CD14-positive monocyte (primary cell): Measurements from ENCODE around the gene CENATAC. TPM values are rescaled to one million over a fixed set of nuclear protein-coding genes. Genes with fewer than 3 reads are reported as not detected.

Experiments
- DNase-seq, 3 donors: peaks; one replicate each; pipeline ENCODE4 v3.0.0-alpha.2; 2011 to 2022
- H2AFZ ChIP-seq: 2 replicates; pipeline ENCODE4 v1.6.0; 2012; ENCODE audit warnings: mild to moderate bottlenecking, low read depth, low read length, inconsistent platforms; ENCODE audit not compliant: insufficient read depth, poor library complexity, severe bottlenecking
- H3K27ac ChIP-seq, 2 donors: 1 replicate in 1 of 2; 2 replicates in 1 of 2; pipeline ENCODE4 v1.5.1; 2012 to 2013; ENCODE audit warnings: low read length in 2 of 2, control low read depth in 1 of 2, inconsistent platforms in 1 of 2, low read depth in 1 of 2, mild to moderate bottlenecking in 1 of 2
- H3K27me3 ChIP-seq, 2 donors: one replicate each; pipeline versions ENCODE4 v1.6.0 to v1.6.1; 2011 to 2013; ENCODE audit warnings: low read length in 2 of 2; ENCODE audit not compliant: control insufficient read depth in 2 of 2, insufficient read depth in 2 of 2
- H3K36me3 ChIP-seq, 2 donors: replicated peaks in 1 of 2; 1 replicate in 1 of 2; 2 replicates in 1 of 2; pipeline versions ENCODE4 v1.5.1 to v1.6.1; 2012 to 2013; ENCODE audit warnings: low read length in 2 of 2, control low read depth in 1 of 2, inconsistent platforms in 1 of 2, mild to moderate bottlenecking in 1 of 2; ENCODE audit not compliant: insufficient read depth in 2 of 2, control insufficient read depth in 1 of 2
- H3K4me1 ChIP-seq, 2 donors: 1 replicate in 1 of 2; 2 replicates in 1 of 2; pipeline versions ENCODE4 v1.5.1 to v1.6.1; 2012 to 2013; ENCODE audit warnings: low read length in 2 of 2, control low read depth in 1 of 2, inconsistent platforms in 1 of 2, mild to moderate bottlenecking in 1 of 2, moderate library complexity in 1 of 2; ENCODE audit not compliant: insufficient read depth in 2 of 2, control insufficient read depth in 1 of 2
- H3K4me2 ChIP-seq: replicated peaks from 2 replicates; pipeline ENCODE3; 2012; ENCODE audit warnings: low read length, moderate library complexity, mild to moderate bottlenecking; ENCODE audit not compliant: poor library complexity, severe bottlenecking; ENCODE audit errors: extremely low read depth
- H3K4me3 ChIP-seq, 3 experiments: fragments of 200-600 bp in 1 of 3; sonication (generic) in 1 of 3; replicated peaks in 1 of 3; 1 replicate in 2 of 3; 2 replicates in 1 of 3; pipeline ENCODE4 v1.5.1; 2011 to 2013; ENCODE audit warnings: low read length in 3 of 3, mild to moderate bottlenecking in 3 of 3, control low read depth in 2 of 3, low read depth in 2 of 3, inconsistent platforms in 1 of 3, moderate library complexity in 1 of 3
- H3K79me2 ChIP-seq: 2 replicates; pipeline ENCODE4 v1.6.0; 2012; ENCODE audit warnings: mild to moderate bottlenecking, control low read depth, inconsistent platforms, low read length, moderate library complexity; ENCODE audit not compliant: insufficient read depth
- H3K9ac ChIP-seq: 2 replicates; pipeline ENCODE4 v1.6.0; 2017; ENCODE audit warnings: low read length, mild to moderate bottlenecking; ENCODE audit not compliant: insufficient read depth, poor library complexity, severe bottlenecking
- H3K9me3 ChIP-seq, 2 donors: replicated peaks in 1 of 2; 1 replicate in 1 of 2; 2 replicates in 1 of 2; pipeline versions ENCODE4 v1.5.1 to v1.6.1; 2012 to 2013; ENCODE audit warnings: low read length in 2 of 2, control low read depth in 1 of 2; ENCODE audit not compliant: control insufficient read depth in 1 of 2, insufficient read depth in 1 of 2
- H4K20me1 ChIP-seq: 2 replicates; pipeline ENCODE4 v1.6.0; 2012; ENCODE audit warnings: mild to moderate bottlenecking, low read length, control low read depth, moderate library complexity; ENCODE audit not compliant: insufficient read depth
- H3K27ac Mint-ChIP-seq, 7 donors: one replicate each; pipeline ENCODE4 v1.8.0; 2020; ENCODE audit warnings: mild to moderate bottlenecking in 7 of 7, mixed read lengths in 7 of 7, moderate library complexity in 6 of 7, inconsistent platforms in 2 of 7
- H3K27me3 Mint-ChIP-seq, 3 donors: one replicate each; pipeline ENCODE4 v1.8.0; 2021 to 2022; ENCODE audit warnings: low read depth in 3 of 3, mild to moderate bottlenecking in 3 of 3, mixed read lengths in 3 of 3, moderate library complexity in 3 of 3, inconsistent platforms in 1 of 3
- H3K36me3 Mint-ChIP-seq, 2 donors: one replicate each; pipeline ENCODE4 v1.8.0; 2020; ENCODE audit warnings: mixed read lengths in 2 of 2, inconsistent platforms in 1 of 2, mild to moderate bottlenecking in 1 of 2
- H3K4me1 Mint-ChIP-seq: one replicate; pipeline ENCODE4 v1.8.0; 2020; ENCODE audit warnings: mild to moderate bottlenecking, mixed read lengths
- H3K4me3 Mint-ChIP-seq, 2 donors: one replicate each; pipeline ENCODE4 v1.8.0; 2020; ENCODE audit warnings: mild to moderate bottlenecking in 2 of 2, mixed read lengths in 2 of 2, moderate library complexity in 1 of 2
- H3K9me3 Mint-ChIP-seq, 7 donors: one replicate each; pipeline ENCODE4 v1.8.0; 2020 to 2022; ENCODE audit warnings: mixed read lengths in 7 of 7, mild to moderate bottlenecking in 6 of 7, moderate library complexity in 6 of 7, inconsistent platforms in 2 of 7
- CTCF ChIP-seq: fragments of 200-600 bp; IDR thresholded peaks from one replicate; pipeline ENCODE4 v1.8.0; 2022; ENCODE audit warnings: antibody characterized with exemption, mild to moderate bottlenecking
- WGBS: methylation state at CpG from one replicate; pipeline ENCODE4 v1.1.5; 2013; ENCODE audit warnings: missing lambda C conversion rate; ENCODE audit not compliant: insufficient coverage; 5-methylcytosine and 5-hydroxymethylcytosine counted together
- intact Hi-C, 2 donors: fragments of 100-400 bp; cut with micrococcal nuclease; formaldehyde crosslinking; loops; one replicate each; pipeline versions ENCODE4 v1.15.0 to v1.15.1; 2023
- polyA plus RNA-seq, 3 donors: library from polyadenylated mRNA; depleted of rRNA in 1 of 3; unstranded in 2 of 3; stranded (reverse) in 1 of 3; fragments of 300-500 nt in 2 of 3; fragments of >200 nt in 1 of 3; fragmentation: Illumina TruSeq in 2 of 3; gene quantifications; 1 replicate in 2 of 3; 2 replicates in 1 of 3; pipeline ENCODE4 v1.2.3, GENCODE V29; 2012 to 2021

Gene CENATAC
- polyA plus RNA-seq, 3 donors: 2.7 to 47.8 (median 4.1) TPM

GRCh38 chr11:119061256-119061655 is 63.3 kb downstream of the CENATAC start:
- no peak for TF ChIP-seq CTCF
- Mint-ChIP-seq H3K36me3 (peaks cover 12 to 23% of the 10 kb centered on the region in 2 donors), H3K9me3 (no peaks in the 10 kb centered on the region), H3K27ac (no peak overlapping the region), H3K4me1 (peaks cover 25% of the 10 kb centered on the region), H3K27me3 (peaks cover 0 to 2% (median 0%) of the 10 kb centered on the region in 3 donors), H3K4me3 (no peak overlapping the region)
- no peak overlapping the region for H3K4me3 ChIP-seq
- intact Hi-C loops: no loop called here
- H3K4me1 ChIP-seq: peaks cover 19 to 23% of the 10 kb centered on the region in 2 donors
- peaks cover 38% of the 10 kb centered on the region for H3K79me2 ChIP-seq
- no peak overlapping the region for H3K9ac ChIP-seq
- no peaks in the 10 kb centered on the region for H3K9me3 ChIP-seq
- H3K4me2 ChIP-seq: no peak overlapping the region
- H2AFZ ChIP-seq: no peak overlapping the region
- no peaks in the 10 kb centered on the region for H3K27me3 ChIP-seq
- WGBS: 100% methylated on average over 1 of the region's 3 CpGs
- H3K27ac ChIP-seq: no peak overlapping the region
- peaks cover 0 to 5% of the 10 kb centered on the region in 2 donors for H3K36me3 ChIP-seq
- no peak for DNase-seq
- no peaks in the 10 kb centered on the region for H4K20me1 ChIP-seq

- peaks cover 43% of the 10 kb centered on the region for H3K79me2 ChIP-seq
- no peaks in the 10 kb centered on the region for H3K27me3 ChIP-seq
- Mint-ChIP-seq H3K4me3 (no peak overlapping the region), H3K36me3 (peaks cover 12 to 23% of the 10 kb centered on the region in 2 donors), H3K9me3 (peaks cover 0 to 3% (median 0%) of the 10 kb centered on the region in 7 donors), H3K4me1 (peaks cover 32% of the 10 kb centered on the region), H3K27me3 (peaks cover 0 to 2% (median 0%) of the 10 kb centered on the region in 3 donors), H3K27ac (no peak overlapping the region)
- no peak overlapping the region for H3K4me3 ChIP-seq
- no peaks in the 10 kb centered on the region for H4K20me1 ChIP-seq
- DNase-seq: no peak
- peaks cover 23 to 28% of the 10 kb centered on the region in 2 donors for H3K4me1 ChIP-seq
- intact Hi-C loops: no loop called here
- TF ChIP-seq CTCF: no peak
- H3K36me3 ChIP-seq: peaks cover 0 to 5% of the 10 kb centered on the region in 2 donors
- H3K9me3 ChIP-seq: no peaks in the 10 kb centered on the region
- WGBS: 94% methylated on average over 3 of the region's 5 CpGs
- H3K9ac ChIP-seq: no peak overlapping the region
- no peak overlapping the region for H2AFZ ChIP-seq
- H3K4me2 ChIP-seq: no peak overlapping the region
- no peak overlapping the region for H3K27ac ChIP-seq
These were observed 64.8 kb downstream of the CENATAC start for GRCh38 chr11:119062779-119063178.
